HepG2 (cell line): ENCODE data around the gene FAM118A. TPM values are rescaled to one million over a fixed set of nuclear protein-coding genes. Genes with fewer than 3 reads are reported as not detected.

Experiments
- ATAC-seq: fragments of 200-7000 bp; cut with Tn5 transposase; 3 replicates; pipeline ENCODE4 v1.9.1; 2020; ENCODE audit warnings: mild to moderate bottlenecking, moderate library complexity
- BruUV-seq: library from RNA; stranded (reverse); fragments of 400-500 nt; replicated peaks from 2 replicates; lab custom pipeline; 2021; lab: Mats Ljungman, UMichigan
- CTCF ChIA-PET: fragments of 300-600 bp; formaldehyde crosslinking; extraction: SDS; loops from one replicate; lab custom pipeline; 2021; ENCODE audit warnings: low total read pairs, inconsistent platforms, low intra/inter-chr PET ratio; lab: Yijun Ruan, JAX
- POLR2A ChIA-PET: fragments of 350-600 bp; sonication (Branson Sonifier 250); formaldehyde crosslinking; loops from one replicate; lab custom pipeline; 2020; ENCODE audit warnings: antibody characterized with exemption, inconsistent platforms; lab: Yijun Ruan, JAX
- DNase-seq: peaks from one replicate; pipeline ENCODE4 v3.0.0-alpha.2; 2015; ENCODE audit warnings: low spot score
- FAIRE-seq: peaks from 3 replicates; lab custom pipeline; 2011; peaks lifted over from hg19 to GRCh38; lab: Jason Lieb, UNC
- H2AFZ ChIP-seq: one replicate; pipeline ENCODE4 v1.6.1; 2011; ENCODE audit warnings: low read length, inconsistent platforms
- H3K27ac ChIP-seq: fragments of 300-600 bp; 3 replicates; pipeline ENCODE4 v1.8.0; 2011; ENCODE audit warnings: mixed run types, mild to moderate bottlenecking, mixed read lengths, low read length, inconsistent platforms; ENCODE audit not compliant: insufficient read depth; ENCODE audit errors: extremely low read length
- H3K27me3 ChIP-seq, 2 experiments: fragments of 200-600 bp in 1 of 2; 2 replicates in 1 of 2; 3 replicates in 1 of 2; pipeline versions ENCODE4 v1.6.0 to v1.8.0; 2011; ENCODE audit warnings: low read length in 2 of 2, mild to moderate bottlenecking in 2 of 2, moderate library complexity in 2 of 2, inconsistent platforms in 1 of 2; ENCODE audit not compliant: insufficient read depth in 2 of 2, control insufficient read depth in 1 of 2
- H3K36me3 ChIP-seq, 2 experiments: fragments of 200-600 bp in 1 of 2; replicated peaks in 1 of 2; 2 replicates in 1 of 2; 3 replicates in 1 of 2; pipeline versions ENCODE4 v1.5.1 to v1.8.0; 2011; ENCODE audit warnings: low read length in 2 of 2, inconsistent platforms in 1 of 2; ENCODE audit not compliant: insufficient read depth in 2 of 2, control insufficient read depth in 1 of 2
- H3K4me1 ChIP-seq: 2 replicates; pipeline ENCODE4 v1.5.1; 2012; ENCODE audit warnings: low read length, inconsistent platforms; ENCODE audit not compliant: insufficient read depth
- H3K4me2 ChIP-seq: 2 replicates; pipeline ENCODE4 v1.6.0; 2011; ENCODE audit warnings: low read depth, low read length, inconsistent platforms
- H3K4me3 ChIP-seq, 3 experiments: fragments of 200-600 bp in 1 of 3; sonication (generic), shearing (Covaris generic) in 1 of 3; replicated peaks in 1 of 3; 2 replicates each; pipeline ENCODE4 v1.5.1; 2011 to 2016; ENCODE audit warnings: low read length in 3 of 3, inconsistent platforms in 2 of 3, low read depth in 2 of 3, mild to moderate bottlenecking in 2 of 3, control low read depth in 1 of 3, mixed read lengths in 1 of 3; ENCODE audit not compliant: insufficient read depth in 1 of 3
- H3K79me2 ChIP-seq: one replicate; pipeline ENCODE4 v1.6.1; 2011; ENCODE audit warnings: low read length, inconsistent platforms; ENCODE audit not compliant: insufficient read depth
- H3K9ac ChIP-seq: 2 replicates; pipeline ENCODE4 v1.6.0; 2011; ENCODE audit warnings: mild to moderate bottlenecking, low read depth, low read length, inconsistent platforms; ENCODE audit not compliant: insufficient read depth
- H3K9me3 ChIP-seq: 2 replicates; pipeline ENCODE4 v1.5.1; 2012; ENCODE audit warnings: mild to moderate bottlenecking, low read length
- H4K20me1 ChIP-seq: 2 replicates; pipeline ENCODE4 v1.6.0; 2011; ENCODE audit warnings: inconsistent platforms, mild to moderate bottlenecking, low read length, moderate library complexity; ENCODE audit not compliant: insufficient read depth
- AGO1 ChIP-seq: fragments of 200-400 bp; formaldehyde crosslinking; IDR thresholded peaks from 2 replicates; pipeline ENCODE4 v1.6.1; 2017; ENCODE audit warnings: mild to moderate bottlenecking, low read depth, low read length, moderate library complexity; ENCODE audit not compliant: poor library complexity, severe bottlenecking
- AKAP8 ChIP-seq: sonication (generic); formaldehyde crosslinking; IDR thresholded peaks from 2 replicates; pipeline ENCODE4 v1.5.1; 2020; ENCODE audit warnings: mild to moderate bottlenecking, missing genetic modification reagents
- ARNT2 ChIP-seq: sonication (generic); formaldehyde crosslinking; IDR thresholded peaks from 2 replicates; pipeline ENCODE4 v1.8.0; 2022; ENCODE audit warnings: mild to moderate bottlenecking, low read depth, missing genetic modification reagents, moderate library complexity
- SP4 ChIP-seq: sonication (generic); formaldehyde crosslinking; IDR thresholded peaks from 2 replicates; pipeline ENCODE4 v1.8.1; 2023; ENCODE audit warnings: mild to moderate bottlenecking, missing genetic modification reagents
- ZBTB44 ChIP-seq: sonication (generic); formaldehyde crosslinking; IDR thresholded peaks from 2 replicates; pipeline ENCODE4 v1.4.0; 2020; ENCODE audit warnings: missing genetic modification reagents
- whole genome bisulfite sequencing: methylation state at CpG from one replicate; pipeline ENCODE4 v1.1.6; 2017; ENCODE audit warnings: low lambda C conversion rate; 5-methylcytosine and 5-hydroxymethylcytosine counted together
- in situ Hi-C: cut with HindIII; loops from 2 replicates; pipeline ENCODE4 v1.10.0; 2017; ENCODE audit warnings: low pct_unique_long_range_greater_than_20kb; ENCODE audit not compliant: extremely low pct_ligation_motif_present
- intact Hi-C: fragments of 100-400 bp; cut with micrococcal nuclease; formaldehyde crosslinking; loops from one replicate; pipeline ENCODE4 v1.10.0; 2022; ENCODE audit not compliant: unreplicated experiment
- polyA plus RNA-seq, 8 experiments: library from polyadenylated mRNA; depleted of rRNA in 3 of 8; stranded (reverse) in 7 of 8; unstranded in 1 of 8; fragments of >200 nt; fragmentation: Illumina TruSeq in 4 of 8; extraction: Trizol in 4 of 8; gene quantifications; 2 replicates each; pipeline versions ENCODE4 v1.2.1 to v1.2.3, GENCODE V29; 2011 to 2016; ENCODE audit warnings: low read depth in 4 of 8, missing spikeins in 1 of 8, mixed read lengths in 1 of 8; ENCODE audit not compliant: insufficient read depth in 1 of 8
- total RNA-seq, 5 experiments: library from RNA; depleted of rRNA; stranded (reverse); fragments of >200 nt; fragmentation: Illumina TruSeq; extraction: Trizol; gene quantifications; 2 replicates each; pipeline ENCODE4 v1.2.3, GENCODE V29; 2016; ENCODE audit warnings: low read depth in 1 of 5

FAM118A gene
- total and polyA plus RNA-seq, 2 of the 13 experiments (the other 11 are each of a cell fraction or from before 2014, with no cell fraction given): 36.7 to 48.2 TPM

- Histone ChIP-seq H3K9me3 (no peaks in the 10 kb centered on the region), H3K4me2 (no peak overlapping the region), H4K20me1 (no peaks in the 10 kb centered on the region), H3K4me1 (peaks cover 46% of the 10 kb centered on the region), H2AFZ (no peak overlapping the region), H3K27ac (no peak overlapping the region), H3K36me3 (no peaks in the 10 kb centered on the region), H3K9ac (no peak overlapping the region), H3K27me3 (peaks cover 7 to 18% of the 10 kb centered on the region in 2 experiments; a peak in 4 of 5 replicates), H3K4me3 (no peak overlapping the region), H3K79me2 (no peaks in the 10 kb centered on the region)
- no peak for FAIRE-seq
- POLR2A ChIA-PET: interaction anchor here (1.1 to 2.0 kb wide), 3 partner anchors 10 to 18 kb away, joined by 3 to 9 read pairs (median 7); no protein-coding TSS in a partner anchor
- DNase-seq: no peak
- WGBS: 78% methylated on average over 3 of the region's 14 CpGs
- ATAC-seq: peak; percentile 35
- intact Hi-C loops (loop anchor here (2.0 to 10.0 kb wide), 5 partner anchors 16 to 292 kb away; no protein-coding TSS in a partner anchor), in situ Hi-C loops (loop anchor here (5.0 kb wide), 1 partner anchor 161 kb away; no protein-coding TSS in a partner anchor)
- TF ChIP-seq ZBTB44 (CRISPR knock-in tag): no peak
- TF ChIP-seq SP4: no peak
- no peak for TF ChIP-seq AKAP8
- TF ChIP-seq ARNT2 (CRISPR knock-in tag): 0 out of 2 replicates have a peak, but pooled peaks have one; percentile 1
- no peak for TF ChIP-seq AGO1
- CTCF ChIA-PET: interaction anchor here (0.5 to 1.5 kb wide), 2 partner anchors 160 to 161 kb away, joined by 3 to 8 read pairs; no protein-coding TSS in a partner anchor
- no TSS peak for BruUV-seq
Observed at GRCh38 chr22:45262931-45263462, 46.7 kb upstream of the FAM118A start.
